ENCODE measurements around the gene IL1RAPL2. TPM values are rescaled to one million over a fixed set of nuclear protein-coding genes. Genes with fewer than 3 reads are reported as not detected.
"Not testable (repeated sequence)": the region's sequence is repeated elsewhere in the genome, so short reads cannot be mapped to it uniquely, and the experiment has no call there.

The IL1RAPL2 gene
- total RNA-seq, result not detected

GRCh38 chrX:104565791-104566680, at the start of gene IL1RAPL2:
Gene IL1RAPL2 (plus strand): TSS chrX:104566199.
- CTCF ChIA-PET, result no interaction called here
- POLR2A ChIA-PET, result no interaction called here

- ChIA-PET POLR2A (no interaction called here), CTCF (no interaction called here)
Observed at GRCh38 chrX:104522386-104522785, 43.6 kb upstream of the IL1RAPL2 start.

GRCh38 chrX:104523858-104524257, 42.1 kb upstream of the IL1RAPL2 start:
- POLR2A ChIA-PET, result no interaction called here
- CTCF ChIA-PET, result no interaction called here

GRCh38 chrX:104539081-104539480, 26.9 kb upstream of the IL1RAPL2 start:
- POLR2A ChIA-PET, result no interaction called here
- CTCF ChIA-PET, result no interaction called here

GRCh38 chrX:104542447-104542846, 23.6 kb upstream of the IL1RAPL2 start:
- POLR2A ChIA-PET, result not testable (repeated sequence)

GRCh38 chrX:104564335-104564734, 1.7 kb upstream of the IL1RAPL2 start:
- POLR2A ChIA-PET, result no interaction called here
- CTCF ChIA-PET, result no interaction called here

More at GRCh38 chrX:104542447-104542846, 23.6 kb upstream of the IL1RAPL2 start:
- CTCF ChIA-PET, result not testable (repeated sequence)

- CTCF ChIA-PET, result no interaction called here
- POLR2A ChIA-PET, result no interaction called here
Observed at GRCh38 chrX:104564921-104565703, 887 bp upstream of the IL1RAPL2 start.

- CTCF ChIA-PET, result no interaction called here
- POLR2A ChIA-PET, result no interaction called here
Observed at GRCh38 chrX:104566681-104567501, 892 bp downstream of the IL1RAPL2 start.

GRCh38 chrX:104567506-104567905, 1.5 kb downstream of the IL1RAPL2 start:
- ChIA-PET CTCF (no interaction called here), POLR2A (no interaction called here)

- ChIA-PET POLR2A (no interaction called here), CTCF (no interaction called here)
Observed at GRCh38 chrX:104568304-104568915, 2.4 kb downstream of the IL1RAPL2 start.

GRCh38 chrX:104618106-104618895, 52.3 kb downstream of the IL1RAPL2 start:
- CTCF ChIA-PET, result no interaction called here
- POLR2A ChIA-PET, result no interaction called here

- ChIA-PET CTCF (no interaction called here), POLR2A (no interaction called here)
Observed at GRCh38 chrX:104621781-104622180, 55.8 kb downstream of the IL1RAPL2 start.

GRCh38 chrX:104641176-104641575, 75.2 kb downstream of the IL1RAPL2 start:
- ChIA-PET CTCF (no interaction called here), POLR2A (no interaction called here)

- ChIA-PET POLR2A (no interaction called here), CTCF (no interaction called here)
Observed at GRCh38 chrX:104647084-104647483, 81.1 kb downstream of the IL1RAPL2 start.

GRCh38 chrX:104659005-104659744, 93.2 kb downstream of the IL1RAPL2 start:
- POLR2A ChIA-PET, result no interaction called here
- CTCF ChIA-PET, result no interaction called here

- POLR2A ChIA-PET, result no interaction called here
Observed at GRCh38 chrX:104660092-104660491, 94.1 kb downstream of the IL1RAPL2 start.

GRCh38 chrX:104662694-104663093, 96.7 kb downstream of the IL1RAPL2 start:
- ChIA-PET POLR2A (no interaction called here), CTCF (no interaction called here)

More at GRCh38 chrX:104660092-104660491, 94.1 kb downstream of the IL1RAPL2 start:
- CTCF ChIA-PET, result no interaction called here

- CTCF ChIA-PET, result no interaction called here
- POLR2A ChIA-PET, result no interaction called here
Observed at GRCh38 chrX:104665691-104666090, 99.7 kb downstream of the IL1RAPL2 start.

GRCh38 chrX:104668550-104668949, 102.6 kb downstream of the IL1RAPL2 start:
- ChIA-PET POLR2A (interaction anchor here (0.7 kb wide), 1 partner anchor 256 kb away, joined by 4 read pairs; no protein-coding TSS in a partner anchor), CTCF (no interaction called here)

Data from activated CD8-positive, alpha-beta memory T cell treated with anti-CD3 and anti-CD28 coated beads for 36 hours (primary cell).